GM21786 (cell line): Measurements from ENCODE around the gene QRICH2.
"Not testable (repeated sequence)": the region's sequence is repeated elsewhere in the genome, so short reads cannot be mapped to it uniquely, and the experiment has no call there.

ENCODE experiments used
- ATAC-seq: cut with Tn5 transposase; IDR thresholded peaks from one replicate; pipeline ENCODE4 v1.9.1; 2021; ENCODE audit not compliant: unreplicated experiment

Gene QRICH2

DNA sequence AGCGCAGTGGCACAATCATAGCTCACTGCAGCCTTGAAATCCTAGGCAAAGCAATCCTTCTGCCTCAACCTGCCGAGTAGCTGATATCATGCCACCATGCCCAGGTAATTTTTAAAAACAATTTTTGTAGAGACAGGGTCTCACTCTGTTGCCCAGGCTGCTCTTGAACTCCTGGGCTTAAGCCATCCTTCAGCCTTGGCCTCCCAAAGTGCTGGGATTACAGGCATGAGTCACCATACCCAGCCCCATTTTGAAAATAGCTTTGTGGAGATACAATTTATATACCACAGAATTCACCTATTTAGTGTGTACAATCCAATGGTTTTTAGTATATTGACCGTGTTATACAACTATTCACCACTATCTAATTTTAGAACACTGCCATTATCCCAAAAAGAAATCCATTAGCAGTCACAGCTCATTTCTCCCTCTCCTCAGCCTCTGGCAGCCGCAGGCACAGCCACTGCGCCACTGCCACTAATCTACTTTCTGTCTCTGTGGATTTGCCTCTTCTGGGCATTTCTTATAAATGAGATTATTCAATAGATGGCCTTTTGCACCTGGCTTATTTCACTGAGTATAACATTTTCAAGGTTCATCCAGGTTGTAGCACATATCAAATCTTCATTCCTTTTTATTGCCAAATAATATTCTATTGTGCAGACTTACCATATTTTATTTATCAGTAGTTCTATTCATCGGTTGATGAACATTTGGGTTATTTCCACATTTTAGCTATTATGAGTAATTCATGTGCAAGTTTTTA, 74.3 kb downstream of the QRICH2 start:
- no peak for ATAC-seq

DNA sequence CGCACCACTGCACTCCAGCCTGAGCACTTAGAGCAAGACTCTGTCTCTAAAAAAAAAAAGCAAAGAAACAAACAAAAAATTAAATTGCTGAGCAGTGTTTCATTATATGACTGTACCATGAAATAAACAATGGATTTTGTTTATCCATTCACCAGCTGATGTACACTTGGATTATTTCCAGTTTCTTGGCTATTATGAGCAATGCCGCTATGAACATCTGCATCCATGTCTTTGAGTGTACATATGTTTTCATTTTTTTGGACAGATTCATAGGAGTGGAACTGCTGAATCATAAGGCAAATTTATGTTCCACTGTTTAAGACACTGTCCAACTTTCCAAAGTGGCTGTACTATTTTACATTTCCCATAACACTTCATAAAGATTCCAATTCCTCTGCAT, 75.7 kb downstream of the QRICH2 start:
- no peak for ATAC-seq

DNA sequence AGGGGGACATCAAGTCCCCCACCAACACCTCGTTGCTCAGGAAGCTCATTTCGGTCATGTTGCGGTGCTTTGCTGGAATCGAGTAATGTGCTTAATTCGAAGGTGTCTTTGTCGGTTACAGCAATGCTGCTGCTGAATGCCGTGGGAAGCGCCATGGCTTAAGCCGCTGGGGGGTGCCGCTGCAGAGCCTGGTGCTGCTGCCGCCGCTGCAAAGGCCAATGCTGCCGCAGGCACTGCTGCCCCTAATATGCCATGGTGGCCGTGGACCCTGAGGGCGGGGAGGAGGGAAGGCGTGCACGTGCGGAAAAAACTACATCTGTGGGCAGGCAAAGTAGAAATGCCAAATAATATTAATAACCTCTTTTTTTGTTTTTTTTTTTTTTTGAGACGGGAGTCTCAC, 81.3 kb downstream of the QRICH2 start:
- ATAC-seq, result not testable (repeated sequence)

DNA sequence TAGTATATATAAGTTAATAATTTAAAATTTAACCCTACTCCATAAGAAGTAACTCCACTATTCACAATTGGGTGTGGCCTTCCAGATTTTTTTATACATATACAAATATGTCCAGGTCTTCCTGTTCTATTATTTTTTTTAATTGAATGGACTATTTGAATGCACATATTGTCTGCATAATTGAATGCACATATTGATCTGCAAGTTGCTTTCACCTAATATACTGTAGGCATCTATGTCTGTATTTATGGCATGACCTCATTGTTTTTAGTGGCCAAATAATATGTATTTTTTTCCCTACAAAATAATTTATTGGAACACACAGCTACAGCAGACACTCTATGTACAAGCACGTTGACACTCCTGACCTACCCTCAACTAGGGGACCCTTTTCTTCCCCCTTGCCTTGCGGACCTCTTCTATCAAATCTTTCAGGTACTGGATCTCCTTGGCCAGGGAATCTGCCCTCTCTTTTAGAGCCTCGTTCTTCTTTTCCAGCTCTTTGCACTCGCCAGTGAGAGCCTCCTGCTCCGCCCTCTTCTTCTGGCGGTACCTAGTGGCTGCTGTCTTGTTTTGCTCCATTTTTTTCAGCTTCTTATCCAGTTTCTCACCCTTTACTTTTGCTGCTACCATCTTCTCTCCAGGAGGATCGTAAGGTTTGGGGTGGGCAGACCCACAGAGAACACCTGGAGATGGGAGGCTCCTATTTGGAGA, 82.5 kb downstream of the QRICH2 start:
- ATAC-seq, result not testable (repeated sequence)
